ENCODE results near the gene CCDC12. TPM values are rescaled to one million over a fixed set of nuclear protein-coding genes. Genes with fewer than 3 reads are reported as not detected.

Gene CCDC12
- total RNA-seq, 4 donors from 2014 or later = 43.2 to 60.6 (median 51.8) TPM

GRCh38 chr3:46960835-46961234, 15.7 kb downstream of the CCDC12 start:
- Histone ChIP-seq H3K4me3 (replicated peaks in 1 of 3) (no peak overlapping the region), H3K4me1 (peaks cover 59 to 80% of the 10 kb centered on the region in 2 donors)
- intact Hi-C loops (cut with DNase I) = no loop called here

GRCh38 chr3:46960081-46960701, 16.4 kb downstream of the CCDC12 start:
- intact Hi-C loops (cut with DNase I) = no loop called here
- H3K4me1 ChIP-seq = peaks cover 53 to 80% of the 10 kb centered on the region in 2 donors

More at GRCh38 chr3:46960835-46961234, 15.7 kb downstream of the CCDC12 start:
- Histone ChIP-seq H3K27me3 (no peaks in the 10 kb centered on the region), H3K9me3 (no peaks in the 10 kb centered on the region), H3K27ac (peak overlapping the region in 2 of 3 donors; percentile 70 to 77), H3K36me3 (no peaks in the 10 kb centered on the region)
- no peak for TF ChIP-seq POLR2A (IDR thresholded peaks at IDR 0.05)
- TF ChIP-seq CTCF (IDR thresholded peaks at IDR 0.05) = no peak
- DNase-seq = no peak
- 90 to 95% methylated on average over 1 of the region's 1 CpG for WGBS, 2 donors

DNA sequence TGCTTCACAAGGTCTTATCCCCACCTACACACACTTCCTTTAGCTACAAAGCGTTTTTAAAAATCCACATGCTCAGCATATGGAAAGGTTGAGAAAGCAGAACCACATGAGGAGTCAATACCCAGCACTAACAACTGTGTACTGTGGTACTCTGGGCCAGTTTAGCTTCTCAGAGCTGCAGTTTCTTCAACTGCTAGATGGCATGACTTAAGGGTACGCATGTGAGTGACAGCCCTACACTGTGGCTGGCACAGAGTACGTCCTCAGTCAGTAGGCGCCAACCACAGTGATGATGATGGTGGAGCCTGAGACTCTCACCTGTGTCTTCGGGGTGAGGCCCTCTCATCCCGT, 17.4 kb downstream of the CCDC12 start:
- WGBS, 2 donors = 86 to 89% methylated on average over 5 to 6 of the region's 6 CpGs
- Histone ChIP-seq H3K27ac (peak overlapping the region in 2 of 3 donors; percentile 70 to 77), H3K4me1 (peaks cover 48 to 82% of the 10 kb centered on the region in 2 donors), H3K27me3 (no peaks in the 10 kb centered on the region), H3K4me3 (replicated peaks in 1 of 3) (no peak overlapping the region), H3K9me3 (no peaks in the 10 kb centered on the region), H3K36me3 (no peaks in the 10 kb centered on the region)
- DNase-seq = no peak
- intact Hi-C loops (cut with DNase I) = no loop called here
- TF ChIP-seq CTCF (IDR thresholded peaks at IDR 0.05) = no peak
- TF ChIP-seq POLR2A (IDR thresholded peaks at IDR 0.05) = no peak

More at GRCh38 chr3:46960081-46960701, 16.4 kb downstream of the CCDC12 start:
- DNase-seq = peak in 1 of 2 donors; percentile 27
- TF ChIP-seq CTCF (IDR thresholded peaks at IDR 0.05) = no peak
- TF ChIP-seq POLR2A (IDR thresholded peaks at IDR 0.05) = no peak
- peak overlapping the region in 2 of 3 donors; percentile 70 to 77 for H3K27ac ChIP-seq
- no peak overlapping the region for H3K4me3 ChIP-seq (replicated peaks in 1 of 3)
- no peaks in the 10 kb centered on the region for H3K36me3 ChIP-seq
- H3K9me3 ChIP-seq = no peaks in the 10 kb centered on the region
- no peaks in the 10 kb centered on the region for H3K27me3 ChIP-seq
- 33 to 34% methylated on average over 4 of the region's 4 CpGs for WGBS, 2 donors

GRCh38 chr3:46958467-46959160, 17.9 kb downstream of the CCDC12 start:
- intact Hi-C loops (cut with DNase I) = no loop called here
- DNase-seq = no peak
- H3K4me3 ChIP-seq (replicated peaks in 1 of 3) = no peak overlapping the region
- WGBS, 2 donors = 82 to 87% methylated on average over 9 of the region's 9 CpGs
- H3K4me1 ChIP-seq = peaks cover 48 to 86% of the 10 kb centered on the region in 2 donors
- TF ChIP-seq CTCF (IDR thresholded peaks at IDR 0.05) = no peak
- TF ChIP-seq POLR2A (IDR thresholded peaks at IDR 0.05) = no peak
- H3K9me3 ChIP-seq = no peaks in the 10 kb centered on the region
- H3K27me3 ChIP-seq = no peaks in the 10 kb centered on the region
- H3K27ac ChIP-seq = peak overlapping the region in 1 of 3 donors; percentile 77
- no peaks in the 10 kb centered on the region for H3K36me3 ChIP-seq

Measured in thyroid gland (tissue), 4 donors.